HG02610 (cell line): ENCODE measurements around the gene DNAJC6.
"Not testable (repeated sequence)": the region's sequence is repeated elsewhere in the genome, so short reads cannot be mapped to it uniquely, and the experiment has no call there.

Source experiments
- ATAC-seq: cut with Tn5 transposase; IDR thresholded peaks from one replicate; pipeline ENCODE4 v1.9.1; 2021; ENCODE audit warnings: mild to moderate bottlenecking, moderate library complexity; ENCODE audit not compliant: unreplicated experiment

The DNAJC6 gene

GRCh38 chr1:65355031-65355712 lies 45.8 kb downstream of the DNAJC6 start:
- ATAC-seq: no peak

DNA sequence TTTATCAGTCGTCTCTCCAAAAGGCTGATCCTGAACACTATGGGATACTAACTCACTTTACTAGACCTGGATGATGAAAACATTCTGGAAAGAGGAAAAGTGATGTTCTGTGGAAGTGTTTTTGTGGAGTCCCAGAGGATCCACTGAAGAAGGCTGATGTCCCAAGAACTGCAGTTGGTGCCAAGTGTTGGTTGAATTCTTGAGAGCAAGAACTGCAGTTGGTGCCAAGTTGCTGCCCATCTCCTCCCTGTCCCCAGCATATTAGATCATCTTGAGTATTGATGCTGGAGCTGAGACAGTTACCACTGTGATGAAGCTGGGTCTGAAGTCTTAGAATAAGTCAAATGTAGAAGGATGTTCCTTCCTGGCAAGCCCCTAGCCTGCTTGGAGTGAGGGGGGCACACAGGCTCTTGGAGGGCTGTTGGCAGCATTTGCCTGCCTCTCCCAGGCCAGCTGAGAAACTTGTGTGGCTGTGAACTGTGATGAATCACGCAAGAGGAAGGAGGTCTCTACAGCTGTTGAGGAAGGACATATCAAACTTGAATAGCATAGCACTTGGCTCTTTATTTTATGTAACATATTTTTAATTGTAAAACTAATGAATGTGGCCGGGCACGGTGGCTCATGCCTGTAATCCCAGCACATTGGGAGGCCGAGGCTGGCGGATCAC lies 48.1 kb downstream of the DNAJC6 start:
- no peak for ATAC-seq

GRCh38 chr1:65359888-65360287 lies 50.5 kb downstream of the DNAJC6 start:
- ATAC-seq: no peak

GRCh38 chr1:65360648-65361047 lies 51.3 kb downstream of the DNAJC6 start:
- ATAC-seq: no peak

- no peak for ATAC-seq
Observed at GRCh38 chr1:65362545-65362944, 53.2 kb downstream of the DNAJC6 start.

DNA sequence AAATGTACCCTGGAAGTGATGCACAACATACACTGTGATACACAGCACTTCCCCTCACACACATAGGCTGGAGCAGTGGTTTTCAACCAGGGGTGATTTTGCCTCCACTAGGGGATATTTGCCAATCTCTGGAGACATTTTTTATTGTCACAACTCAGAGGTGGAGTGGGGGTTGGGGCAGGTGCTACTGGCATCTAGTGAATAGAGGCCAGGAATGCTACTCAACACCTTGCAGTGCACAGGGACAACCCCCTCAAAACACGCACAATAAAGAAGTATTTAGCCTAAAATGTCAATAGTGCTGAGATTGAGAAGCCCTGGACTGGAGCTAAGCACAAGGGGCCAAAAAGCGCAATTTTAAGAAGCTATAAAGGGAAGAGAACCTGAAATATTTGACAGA lies 54.1 kb downstream of the DNAJC6 start:
- no peak for ATAC-seq

DNA sequence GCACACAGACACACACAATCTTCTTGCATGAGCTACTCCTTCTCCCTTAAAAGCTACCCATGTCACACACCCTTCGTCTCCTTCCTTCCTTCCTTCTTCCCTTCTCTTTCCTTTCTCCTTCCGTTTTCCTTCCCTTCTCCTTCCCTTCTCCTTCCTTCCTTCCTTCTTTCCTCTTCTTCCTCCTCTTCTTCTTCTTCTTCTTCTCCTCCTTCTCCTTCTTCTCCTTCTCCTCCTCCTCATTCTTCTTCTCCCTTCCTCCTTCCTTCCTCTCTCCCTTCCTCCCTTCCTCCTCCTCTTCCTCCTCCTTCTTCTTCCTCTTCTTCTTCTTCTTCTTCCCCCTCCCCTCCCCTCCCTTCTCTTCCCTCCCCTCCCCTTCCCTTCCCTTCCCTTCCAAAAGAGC lies 59.1 kb downstream of the DNAJC6 start:
- no peak for ATAC-seq

- ATAC-seq: no peak
Observed at GRCh38 chr1:65371544-65371943, 62.2 kb downstream of the DNAJC6 start.

- no peak for ATAC-seq
Observed at GRCh38 chr1:65372557-65372956, 63.2 kb downstream of the DNAJC6 start.

DNA sequence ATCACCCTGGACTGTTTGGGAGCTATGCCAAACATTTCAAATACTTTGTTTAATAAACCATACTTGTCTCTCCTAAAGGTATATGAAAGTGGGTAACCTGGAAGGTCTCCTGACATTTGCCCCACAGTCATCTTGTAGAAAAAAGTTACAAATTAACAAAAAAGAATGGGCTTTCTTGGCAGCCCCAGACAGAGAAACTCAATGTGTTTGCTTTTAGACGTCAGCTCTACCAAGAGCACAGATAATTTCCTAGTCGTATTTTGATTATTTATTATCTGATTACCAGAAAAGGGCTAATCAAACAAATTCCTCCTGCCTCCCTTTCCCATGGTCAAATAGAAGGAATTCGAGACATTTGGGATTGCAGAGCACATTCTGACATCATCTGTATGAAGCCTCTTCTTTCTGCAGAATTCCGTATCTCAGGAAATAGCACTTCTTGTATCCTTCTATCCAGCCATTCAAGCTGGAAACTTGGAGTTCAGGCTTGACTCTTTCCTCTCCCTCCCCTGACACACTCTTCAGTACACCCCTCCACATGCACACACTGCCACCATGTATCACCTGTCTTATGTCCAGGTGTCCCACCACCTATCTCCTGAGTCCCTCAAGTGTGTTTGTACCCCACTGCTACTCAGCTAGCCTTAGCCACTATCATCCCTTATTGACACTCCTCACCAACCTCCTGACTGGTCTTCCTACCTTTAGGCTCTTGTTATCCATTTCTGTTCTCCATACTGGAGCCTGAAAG lies 68.3 kb downstream of the DNAJC6 start:
- no peak for ATAC-seq

DNA sequence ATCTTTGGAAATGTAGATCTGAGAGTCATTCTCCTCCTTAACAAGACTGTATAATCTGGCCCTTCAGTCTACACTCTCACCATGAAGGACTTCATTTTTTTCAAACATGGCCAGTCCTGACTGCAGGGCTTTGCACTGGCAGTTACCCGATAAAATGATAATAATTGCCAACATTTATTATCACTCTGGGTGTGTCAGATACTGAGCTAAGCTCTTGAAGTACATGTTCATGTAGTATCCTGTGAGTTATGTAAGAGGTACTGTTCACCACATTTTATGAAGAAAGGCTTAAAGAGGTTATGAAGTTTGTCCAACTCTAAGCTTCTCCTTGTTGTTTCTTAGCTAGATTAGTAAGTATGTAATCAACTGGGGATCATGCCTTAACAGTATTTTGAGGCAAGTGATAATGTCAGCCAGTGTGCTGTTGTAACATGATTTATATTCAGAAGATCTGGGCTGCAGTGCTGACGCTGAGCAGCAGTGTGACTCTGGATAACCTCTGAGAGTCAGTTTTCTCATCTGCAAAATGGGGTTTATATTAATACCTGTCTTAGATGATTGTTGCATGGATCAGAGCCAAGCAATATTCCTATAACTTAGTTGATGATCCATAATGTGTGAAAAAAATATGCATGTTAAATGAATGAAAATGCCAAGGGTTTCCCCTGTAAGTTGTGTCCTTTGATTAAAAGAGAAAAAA lies 69.1 kb downstream of the DNAJC6 start:
- no peak for ATAC-seq

DNA sequence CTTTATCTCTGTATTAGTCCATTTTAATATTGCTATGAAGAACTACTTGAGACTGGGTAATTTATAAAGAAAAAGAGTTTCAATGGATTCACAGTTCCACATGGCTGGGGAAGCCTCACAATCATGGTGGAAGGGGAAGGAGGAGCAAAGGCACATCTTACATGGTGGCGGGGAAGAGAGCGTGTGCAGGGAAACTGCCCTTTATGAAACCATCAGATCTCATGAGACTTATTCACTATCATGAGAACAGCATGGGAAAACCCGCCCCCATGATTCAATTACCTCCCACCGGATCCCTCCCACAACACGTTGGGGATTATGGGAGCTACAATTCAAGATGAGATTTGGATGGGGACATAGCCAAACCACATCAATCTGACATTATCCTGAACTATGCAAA lies 75.1 kb downstream of the DNAJC6 start:
- ATAC-seq: not testable (repeated sequence)

- no peak for ATAC-seq
Observed at GRCh38 chr1:65386439-65386838, 77.1 kb downstream of the DNAJC6 start.

- no peak for ATAC-seq
Observed at GRCh38 chr1:65387821-65388220, 78.5 kb downstream of the DNAJC6 start.

- no peak for ATAC-seq
Observed at GRCh38 chr1:65388908-65389695, 79.8 kb downstream of the DNAJC6 start.

GRCh38 chr1:65392497-65392896 lies 83.2 kb downstream of the DNAJC6 start:
- ATAC-seq: no peak

DNA sequence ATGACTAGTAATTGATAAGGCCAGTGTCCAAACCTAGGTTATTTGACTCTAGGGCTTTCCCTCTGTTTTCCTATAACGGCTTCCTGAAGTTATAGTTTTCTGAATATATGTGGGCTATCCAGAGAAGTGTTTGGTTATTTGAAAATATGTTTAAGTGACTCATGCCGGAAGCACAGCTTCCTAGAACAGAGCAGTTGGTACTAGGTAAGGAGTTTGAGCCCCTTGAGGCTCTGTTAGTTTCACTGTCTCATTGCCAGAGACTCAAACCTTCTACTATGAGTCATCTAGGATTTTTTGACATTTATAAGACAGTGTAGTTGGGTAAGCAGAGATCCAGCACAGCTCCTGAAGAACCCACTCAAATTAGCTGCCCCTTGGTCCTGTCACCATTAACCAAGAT lies 84.0 kb downstream of the DNAJC6 start:
- peak; percentile 93 for ATAC-seq

DNA sequence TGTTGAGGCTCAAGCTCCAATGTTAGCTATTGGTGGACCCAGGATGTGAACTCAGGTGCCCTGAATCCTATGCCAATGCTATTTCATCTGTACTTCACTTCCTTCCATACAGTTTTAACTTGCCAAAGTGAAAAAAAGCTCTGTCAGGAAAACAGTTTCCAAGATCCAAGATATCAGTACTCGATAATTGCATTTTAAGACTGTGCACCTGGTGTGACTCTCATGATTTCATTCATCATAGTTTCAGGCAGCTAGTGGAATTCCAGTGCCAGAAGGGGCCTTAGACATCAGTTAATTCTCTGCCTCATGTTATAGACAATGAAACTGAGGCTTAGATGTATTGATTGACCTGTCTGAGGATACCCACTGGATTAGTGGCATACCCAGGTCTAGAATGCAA lies 84.6 kb downstream of the DNAJC6 start:
- no peak for ATAC-seq

- no peak for ATAC-seq
Observed at GRCh38 chr1:65395887-65396612, 86.7 kb downstream of the DNAJC6 start.

- no peak for ATAC-seq
Observed at GRCh38 chr1:65398083-65398482, 88.7 kb downstream of the DNAJC6 start.
